ENCODE data around the gene PPFIA2.

PPFIA2 gene

DNA sequence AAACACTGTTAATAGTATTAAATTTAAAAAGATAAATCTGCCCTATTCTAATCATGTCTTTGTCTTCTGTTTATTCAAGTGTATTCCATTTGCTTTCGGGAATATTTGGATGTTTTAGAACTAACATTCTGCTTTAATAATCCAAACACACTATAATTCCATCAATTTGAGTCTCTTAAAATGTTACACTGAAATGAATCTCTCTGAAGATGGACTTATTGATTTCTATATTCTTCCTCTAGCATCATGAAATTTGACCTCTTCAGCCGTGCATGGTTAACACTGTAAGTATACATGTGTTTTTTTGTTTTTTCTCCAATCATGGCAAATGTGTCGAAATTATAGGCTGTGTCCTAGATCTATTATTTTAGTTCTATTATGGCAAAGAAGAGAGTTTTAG is 342.1 kb downstream of the PPFIA2 start:
- no peak for DNase-seq

GRCh38 chr12:81416571-81416970 is 342.6 kb downstream of the PPFIA2 start:
- no peak for DNase-seq

DNA sequence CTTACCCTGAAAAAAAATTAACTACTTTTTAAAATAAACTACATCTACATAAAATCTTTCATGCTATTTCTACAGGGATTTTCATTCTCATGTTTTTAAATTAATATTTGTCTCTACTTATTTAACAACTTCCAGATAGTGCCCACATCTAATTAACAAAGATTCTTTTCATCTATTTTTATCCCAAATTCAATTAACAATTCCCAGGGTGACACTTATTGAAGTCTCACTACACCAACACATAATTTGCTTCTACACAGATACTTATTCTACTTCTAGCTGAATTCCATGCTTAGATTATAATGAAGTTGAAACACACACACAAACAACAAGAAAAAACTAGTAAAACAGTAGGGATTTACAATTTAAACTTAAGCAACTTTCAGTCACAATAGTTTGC is 344.7 kb downstream of the PPFIA2 start:
- no peak for DNase-seq

GRCh38 chr12:81412940-81413339 is 346.2 kb downstream of the PPFIA2 start:
- no peak for DNase-seq

DNA sequence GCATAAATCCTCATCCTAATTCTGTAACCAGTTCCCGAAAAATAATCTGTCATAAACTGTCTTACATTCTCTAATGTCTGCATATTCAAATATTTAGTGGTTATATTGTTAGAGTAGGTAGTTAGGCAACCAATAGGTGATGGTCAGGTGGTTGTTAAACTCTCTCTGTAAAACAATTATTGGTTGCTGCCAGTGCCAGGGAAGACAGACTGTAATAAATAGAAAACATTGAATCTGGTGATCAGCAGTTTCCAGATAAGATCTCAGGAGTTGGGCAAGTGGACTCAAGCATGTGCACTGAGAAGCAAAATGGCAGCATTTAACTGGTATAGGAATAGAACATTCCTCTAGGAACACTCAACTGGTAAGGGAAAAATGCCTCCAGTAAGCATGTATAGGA is 355.8 kb downstream of the PPFIA2 start:
- no peak for DNase-seq

GRCh38 chr12:81401241-81401640 is 357.9 kb downstream of the PPFIA2 start:
- DNase-seq = no peak

GRCh38 chr12:81400024-81400423 is 359.1 kb downstream of the PPFIA2 start:
- no peak for DNase-seq

DNA sequence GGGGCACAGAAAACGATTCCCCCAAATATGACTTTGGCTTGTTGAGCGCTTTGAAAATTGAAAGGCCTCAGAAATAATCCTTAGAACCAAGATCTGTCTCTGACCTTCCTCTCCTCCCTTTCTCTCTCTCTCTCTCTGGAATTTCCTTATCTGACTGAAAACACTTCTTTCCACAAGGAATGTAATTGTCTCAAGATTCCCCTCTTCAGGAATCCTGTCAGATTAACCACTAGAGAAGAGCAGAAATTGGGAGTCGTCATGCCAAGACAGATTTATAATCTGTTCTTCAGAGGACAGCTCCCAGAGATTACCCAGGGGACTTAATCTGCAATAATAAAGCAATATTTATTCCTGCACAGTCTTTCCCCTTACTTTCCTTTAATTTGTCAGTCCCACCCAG is 363.7 kb downstream of the PPFIA2 start:
- no peak for DNase-seq

DNA sequence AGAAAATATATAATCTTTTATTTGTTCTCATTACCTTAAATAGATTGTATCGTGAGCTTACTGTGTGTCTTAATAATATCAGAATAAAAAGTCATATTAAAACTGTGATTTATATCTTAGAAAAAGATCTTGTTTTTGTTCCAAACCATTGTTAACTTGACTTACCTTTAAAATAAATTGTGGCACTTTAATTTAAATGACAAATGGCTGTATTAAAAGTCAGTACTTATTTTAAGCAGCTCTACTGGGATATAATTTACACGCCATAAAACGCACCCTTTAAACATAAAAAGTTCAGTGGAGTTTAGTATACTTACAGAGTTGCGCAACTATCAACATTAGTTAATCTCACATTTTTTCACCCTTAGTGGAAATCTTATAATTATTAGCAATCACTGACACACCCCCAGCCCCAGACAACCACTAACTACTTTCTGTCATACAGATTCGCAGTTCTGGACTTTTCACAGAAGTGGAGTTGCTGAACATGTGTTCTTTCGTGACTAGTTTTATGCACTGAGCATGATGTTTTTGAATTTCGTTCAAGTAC is 369.5 kb downstream of the PPFIA2 start:
- no peak for DNase-seq

- DNase-seq = no peak
Measured at GRCh38 chr12:81386101-81386500, 373.0 kb downstream of the PPFIA2 start.

GRCh38 chr12:81381951-81382350 is 377.2 kb downstream of the PPFIA2 start:
- DNase-seq = no peak

DNA sequence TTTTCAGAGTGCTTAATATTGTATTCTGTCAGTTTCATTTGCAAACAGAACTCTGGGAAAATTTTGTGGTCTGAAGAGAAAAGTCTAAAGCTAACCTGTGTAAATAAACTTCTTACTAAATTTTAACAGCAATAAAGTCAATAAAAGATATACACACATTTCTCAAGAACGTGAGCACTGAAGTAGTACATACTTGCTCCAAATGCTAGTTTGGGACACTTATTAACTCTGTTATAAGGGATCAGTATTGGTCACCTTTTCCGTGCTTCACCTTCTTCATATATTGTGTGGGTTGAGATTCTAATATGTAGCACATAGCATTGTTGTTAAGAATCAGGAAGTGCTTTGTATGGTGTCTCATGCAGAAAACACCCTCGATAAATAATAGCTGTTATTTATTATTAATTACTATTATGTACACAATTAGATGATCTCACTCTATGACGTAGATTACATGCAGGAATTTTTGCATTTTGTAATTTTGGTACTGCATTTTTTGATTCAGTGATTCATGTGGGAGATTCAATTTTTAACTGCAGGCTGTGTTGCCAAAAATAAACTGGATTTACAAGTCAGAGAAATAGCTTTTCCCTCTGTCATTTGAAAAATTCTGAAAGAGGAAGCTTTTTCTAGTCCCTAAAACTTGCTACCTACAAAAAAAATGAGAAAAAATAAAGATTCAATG is 380.4 kb downstream of the PPFIA2 start:
- no peak for DNase-seq

GRCh38 chr12:81377771-81378170 is 381.4 kb downstream of the PPFIA2 start:
- no peak for DNase-seq

GRCh38 chr12:81375969-81376368 is 383.2 kb downstream of the PPFIA2 start:
- no peak for DNase-seq

GRCh38 chr12:81370456-81370855 is 388.7 kb downstream of the PPFIA2 start:
- no peak for DNase-seq

GRCh38 chr12:81369175-81369574 is 390.0 kb downstream of the PPFIA2 start:
- no peak for DNase-seq

- DNase-seq = no peak
Measured at GRCh38 chr12:81365284-81365683, 393.9 kb downstream of the PPFIA2 start.

DNA sequence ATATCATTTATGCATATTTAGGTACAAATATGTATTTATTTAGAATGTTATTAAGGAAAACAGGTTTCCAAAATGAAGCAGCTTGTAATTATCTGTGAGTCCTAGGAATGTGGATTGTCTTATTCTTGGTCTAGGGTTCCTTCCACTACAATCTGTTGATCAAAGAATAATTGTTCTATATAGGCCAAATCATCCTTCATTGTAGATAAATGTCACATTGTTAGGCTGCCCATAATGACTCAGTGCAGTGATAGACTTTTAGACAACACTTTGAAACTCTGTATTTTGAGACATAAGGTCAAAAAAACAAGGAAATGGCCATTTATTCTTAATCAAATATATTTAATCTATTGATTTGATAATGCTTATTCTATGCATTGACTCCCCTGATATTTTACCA is 398.2 kb downstream of the PPFIA2 start:
- DNase-seq = no peak

DNA sequence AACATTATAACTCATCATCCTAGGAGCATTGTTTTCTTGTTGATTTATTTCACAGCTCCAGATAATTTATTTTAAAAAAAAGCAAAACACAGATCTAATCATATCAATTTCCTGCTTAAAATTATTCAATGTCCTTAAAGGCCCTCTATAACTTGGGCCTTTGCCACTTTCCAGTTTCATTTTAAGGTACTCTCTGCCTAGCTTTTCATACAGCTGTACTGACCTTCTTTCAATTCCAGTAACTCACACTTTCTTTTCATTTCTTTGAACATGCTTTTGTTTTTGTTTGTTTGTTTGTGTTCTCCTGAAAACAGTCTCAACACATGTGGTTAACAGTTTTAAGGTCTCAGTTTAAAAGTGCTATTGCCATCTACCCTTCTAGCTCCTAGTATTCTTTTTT is 399.4 kb downstream of the PPFIA2 start:
- no peak for DNase-seq

- DNase-seq = no peak
Measured at GRCh38 chr12:81354327-81354932, 404.7 kb downstream of the PPFIA2 start.

DNA sequence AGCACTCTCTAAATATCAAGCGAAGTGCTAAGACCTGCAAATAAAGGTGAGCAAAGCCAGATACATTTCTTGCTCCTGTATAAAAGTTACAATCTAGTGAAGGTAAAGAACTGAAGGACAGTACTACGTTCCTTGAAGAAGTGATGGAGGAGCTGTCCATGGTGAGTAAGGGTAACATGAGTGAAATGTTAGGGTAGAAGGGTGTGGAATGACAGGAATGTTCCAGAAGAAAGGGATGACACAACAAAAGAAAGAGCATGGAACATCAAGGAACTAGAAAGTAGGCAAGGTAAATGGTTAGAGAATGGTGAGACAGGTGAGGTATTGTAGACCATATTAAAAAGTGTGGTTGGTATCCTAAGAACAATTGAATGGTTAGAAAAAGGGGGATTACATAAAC is 408.8 kb downstream of the PPFIA2 start:
- no peak for DNase-seq

DNA sequence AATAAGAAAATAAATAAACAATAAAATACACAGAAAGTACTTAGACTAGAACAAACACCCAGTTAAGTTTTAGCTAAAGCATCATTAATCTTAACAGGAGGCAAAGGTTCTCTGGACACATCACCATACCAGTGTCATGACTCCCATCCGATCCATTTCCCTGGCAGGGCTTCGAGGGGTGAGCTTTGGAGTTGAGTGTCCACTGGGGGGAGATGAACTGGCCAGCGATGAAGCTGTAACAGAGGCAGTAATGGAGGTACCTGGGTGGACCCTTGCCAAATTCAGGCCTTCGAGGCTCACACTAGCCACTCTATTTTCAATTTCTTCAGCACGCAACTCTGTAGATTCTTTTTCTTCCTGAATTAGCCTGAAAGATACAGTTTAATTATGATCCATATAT is 411.7 kb downstream of the PPFIA2 start:
- DNase-seq = no peak

DNA sequence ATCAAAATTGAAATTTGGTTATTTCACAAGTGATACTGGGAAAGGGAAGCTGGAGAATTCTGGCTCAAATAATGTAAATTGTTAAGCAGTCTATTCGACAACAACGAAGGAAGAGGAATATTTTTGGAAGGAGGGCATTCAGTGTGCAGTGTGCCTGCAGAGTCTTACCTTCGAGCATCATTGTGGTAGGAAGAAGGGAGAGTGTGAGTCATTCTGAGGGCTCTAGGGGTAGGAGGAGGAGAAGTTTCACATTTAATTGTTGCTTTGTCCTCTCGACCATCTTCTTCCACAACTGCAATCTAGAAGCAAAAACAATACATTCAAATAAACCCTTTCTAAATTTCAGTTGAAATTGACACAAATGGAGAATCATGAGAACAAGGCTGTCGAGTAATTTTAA is 418.2 kb downstream of the PPFIA2 start:
- no peak for DNase-seq

DNA sequence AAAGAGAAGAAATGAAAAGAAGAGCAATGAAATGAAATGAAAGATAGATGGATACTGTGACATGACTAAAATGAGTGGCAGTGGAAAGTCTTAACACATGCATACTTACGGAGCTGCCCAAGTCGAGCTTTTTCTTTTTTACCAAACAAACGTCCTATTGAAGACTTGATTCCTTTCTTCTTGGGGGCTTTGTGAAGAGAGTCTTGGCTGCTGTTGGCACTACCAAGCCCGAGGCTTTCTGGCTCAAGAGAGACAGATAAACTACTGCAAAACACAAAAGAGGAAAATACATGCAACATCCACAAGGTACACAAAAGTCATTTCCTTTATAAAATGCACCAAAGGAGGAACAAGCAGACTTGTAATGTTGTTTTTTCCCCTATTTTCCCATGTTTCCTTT is 420.1 kb downstream of the PPFIA2 start:
- no peak for DNase-seq

GRCh38 chr12:81337886-81338285 is 421.3 kb downstream of the PPFIA2 start:
- DNase-seq = no peak

All from NCI-H1694 treated with DMSO at 0.1 percent for 48 hours (cell line).